ENCODE data around the gene SH3PXD2A.

DNA sequence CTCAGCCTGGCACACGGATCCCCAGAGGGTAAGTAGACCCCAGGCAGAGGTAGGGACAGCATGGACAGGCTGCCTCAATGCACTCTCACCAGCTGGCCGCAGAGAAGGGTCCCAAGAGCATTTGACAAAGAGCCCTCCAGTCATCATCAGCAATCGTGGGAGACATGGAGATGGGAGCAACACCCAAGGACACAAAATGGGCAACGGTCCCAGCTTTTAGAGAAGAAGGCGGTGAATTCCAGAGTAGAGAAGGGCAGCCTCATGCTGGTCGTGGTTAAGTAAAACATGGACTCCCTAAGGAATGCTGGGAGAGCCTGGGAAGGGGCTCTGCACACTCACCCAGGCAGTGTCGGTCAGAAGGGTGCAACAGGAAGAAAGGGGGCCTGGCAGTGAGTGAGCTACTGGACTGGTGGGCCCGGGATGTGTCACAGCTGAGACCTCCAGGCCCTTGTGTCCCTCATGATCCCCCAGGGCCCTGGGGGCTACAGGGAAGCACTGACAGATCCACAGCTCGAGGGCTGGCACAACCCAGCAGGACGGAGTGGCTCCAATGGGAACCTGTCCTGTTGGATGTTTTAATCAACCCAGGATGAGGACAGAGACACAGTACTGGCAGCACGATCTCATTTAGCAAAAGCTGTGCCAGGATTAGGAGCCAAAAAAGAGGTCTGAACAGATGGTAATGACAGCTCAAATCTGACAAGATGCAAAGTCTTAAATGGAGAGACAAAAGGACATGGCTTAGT is 214.8 kb downstream of the SH3PXD2A start:
- TF ChIP-seq, protein P1, sequence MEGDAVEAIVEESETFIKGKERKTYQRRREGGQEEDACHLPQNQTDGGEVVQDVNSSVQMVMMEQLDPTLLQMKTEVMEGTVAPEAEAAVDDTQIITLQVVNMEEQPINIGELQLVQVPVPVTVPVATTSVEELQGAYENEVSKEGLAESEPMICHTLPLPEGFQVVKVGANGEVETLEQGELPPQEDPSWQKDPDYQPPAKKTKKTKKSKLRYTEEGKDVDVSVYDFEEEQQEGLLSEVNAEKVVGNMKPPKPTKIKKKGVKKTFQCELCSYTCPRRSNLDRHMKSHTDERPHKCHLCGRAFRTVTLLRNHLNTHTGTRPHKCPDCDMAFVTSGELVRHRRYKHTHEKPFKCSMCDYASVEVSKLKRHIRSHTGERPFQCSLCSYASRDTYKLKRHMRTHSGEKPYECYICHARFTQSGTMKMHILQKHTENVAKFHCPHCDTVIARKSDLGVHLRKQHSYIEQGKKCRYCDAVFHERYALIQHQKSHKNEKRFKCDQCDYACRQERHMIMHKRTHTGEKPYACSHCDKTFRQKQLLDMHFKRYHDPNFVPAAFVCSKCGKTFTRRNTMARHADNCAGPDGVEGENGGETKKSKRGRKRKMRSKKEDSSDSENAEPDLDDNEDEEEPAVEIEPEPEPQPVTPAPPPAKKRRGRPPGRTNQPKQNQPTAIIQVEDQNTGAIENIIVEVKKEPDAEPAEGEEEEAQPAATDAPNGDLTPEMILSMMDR (IDR thresholded peaks at IDR 0.05) = no peak
- no peak for TF ChIP-seq POLR2A (IDR thresholded peaks at IDR 0.05)
